Effector memory CD8-positive, alpha-beta T cell (primary cell): ENCODE measurements around the gene SPIN2B.
"Not testable (repeated sequence)": the region's sequence is repeated elsewhere in the genome, so short reads cannot be mapped to it uniquely, and the experiment has no call there.

Source experiments
- ATAC-seq: fragments of 150-1000 bp; cut with Tn5 transposase; replicated peaks from 2 replicates; pipeline ENCODE4 v1.10.0; 2021; ENCODE audit warnings: mild to moderate bottlenecking, moderate library complexity
- DNase-seq, 3 experiments: peaks; one replicate each; pipeline ENCODE4 v3.0.0; 2021
- H3K27ac Mint-ChIP-seq, 2 donors: one replicate each; pipeline ENCODE4 v1.8.0; 2022; ENCODE audit warnings: mild to moderate bottlenecking in 2 of 2, mixed read lengths in 2 of 2, moderate library complexity in 2 of 2
- H3K27me3 Mint-ChIP-seq, 2 donors: one replicate each; pipeline ENCODE4 v1.8.0; 2022; ENCODE audit warnings: mixed read lengths in 2 of 2
- H3K36me3 Mint-ChIP-seq: one replicate; pipeline ENCODE4 v1.8.0; 2022; ENCODE audit warnings: mild to moderate bottlenecking, moderate library complexity, mixed read lengths; ENCODE audit not compliant: insufficient read depth
- H3K4me1 Mint-ChIP-seq, 2 donors: one replicate each; pipeline ENCODE4 v1.8.0; 2022; ENCODE audit warnings: low read depth in 2 of 2, mixed read lengths in 2 of 2
- H3K4me3 Mint-ChIP-seq, 2 donors: one replicate each; pipeline ENCODE4 v1.8.0; 2022; ENCODE audit warnings: mild to moderate bottlenecking in 2 of 2, mixed read lengths in 2 of 2, moderate library complexity in 2 of 2
- H3K9me3 Mint-ChIP-seq, 2 donors: one replicate each; pipeline ENCODE4 v1.8.0; 2022; ENCODE audit warnings: mixed read lengths in 2 of 2

SPIN2B gene

DNA sequence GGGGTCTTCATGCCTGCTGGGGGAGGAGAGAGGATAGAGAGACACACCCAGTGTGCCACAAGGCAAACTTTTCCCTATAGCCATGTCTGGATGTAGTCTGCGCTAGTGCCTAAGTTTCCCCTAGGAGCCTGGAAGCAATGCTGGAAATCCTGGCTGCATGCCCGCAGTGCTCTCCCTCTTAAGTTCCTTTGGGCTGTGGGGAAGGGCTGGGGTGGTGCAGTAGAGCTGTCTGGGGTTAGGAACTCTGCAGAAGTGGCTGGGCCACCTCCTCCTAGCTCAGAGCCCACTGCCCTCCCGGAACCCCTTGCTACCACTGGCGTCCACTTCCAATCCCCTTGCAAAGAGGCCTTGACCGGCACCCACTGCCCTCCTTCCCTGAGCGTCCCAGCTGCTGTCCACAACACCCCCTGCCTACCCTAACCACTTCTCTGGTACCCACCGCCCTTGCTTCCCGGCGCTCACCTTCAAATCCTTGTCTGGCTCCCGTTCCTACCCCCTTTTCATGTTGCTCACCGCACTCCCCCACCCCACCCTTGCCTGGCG lies 658 bp downstream of the SPIN2B start:
- peak overlapping the region; percentile 94 to 96 for H3K27ac Mint-ChIP-seq
- not testable (repeated sequence) for ATAC-seq, DNase-seq, H3K9me3 Mint-ChIP-seq, H3K27me3 Mint-ChIP-seq, H3K4me1 Mint-ChIP-seq, H3K36me3 Mint-ChIP-seq
- peak overlapping the region; percentile 91 to 95 for H3K4me3 Mint-ChIP-seq

DNA sequence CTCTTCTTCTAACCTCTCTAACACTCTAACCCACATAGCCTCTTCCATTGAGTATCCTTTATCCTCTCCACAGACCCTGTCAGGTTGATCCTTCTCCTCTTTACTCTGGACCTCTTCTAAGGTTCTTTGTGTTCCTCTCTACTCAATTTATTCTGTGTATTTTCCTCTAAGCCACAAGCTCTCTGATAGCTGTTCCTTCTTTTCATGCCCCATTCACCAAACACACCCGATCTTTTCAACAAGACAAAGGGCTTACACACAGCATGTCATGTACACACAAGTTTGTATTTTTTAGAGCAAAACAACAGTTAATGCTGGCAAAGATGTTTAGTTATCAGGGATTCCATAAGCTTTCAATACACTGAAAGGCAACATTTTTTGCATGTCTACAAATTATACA lies 1.9 kb downstream of the SPIN2B start:
- H3K4me3 Mint-ChIP-seq = no peak overlapping the region
- no peak for DNase-seq
- peak overlapping the region in 1 of 2 donors; percentile 67 for H3K27ac Mint-ChIP-seq

DNA sequence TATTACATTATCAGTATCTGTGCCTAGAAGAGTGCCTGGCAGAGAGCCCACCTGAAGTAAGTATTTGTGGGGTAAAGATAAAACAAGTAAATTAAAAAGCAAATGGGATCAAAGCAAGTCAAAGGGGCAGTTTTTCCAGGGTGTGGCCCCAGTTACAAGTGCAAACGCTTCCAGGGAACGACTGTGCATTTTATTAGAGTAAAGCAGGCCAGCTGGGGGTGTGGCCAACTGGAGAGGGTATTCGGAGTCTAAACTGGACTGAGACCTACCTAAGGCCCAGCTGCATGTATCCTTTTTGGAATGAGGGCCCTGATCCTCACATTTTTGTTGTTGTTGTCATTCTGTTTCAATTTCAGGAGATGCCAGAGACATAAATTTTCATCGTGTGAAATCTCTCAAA lies 3.8 kb downstream of the SPIN2B start:
- not testable (repeated sequence) for H3K4me1 Mint-ChIP-seq, H3K36me3 Mint-ChIP-seq, H3K4me3 Mint-ChIP-seq, H3K27me3 Mint-ChIP-seq, DNase-seq, H3K9me3 Mint-ChIP-seq, ATAC-seq
- H3K27ac Mint-ChIP-seq = peak overlapping the region in 1 of 2 donors; percentile 44

More for the DNA sequence above, 1.9 kb downstream of the SPIN2B start:
- Mint-ChIP-seq H3K36me3 (peaks cover 7% of the 10 kb centered on the region), H3K4me1 (peaks cover 5 to 9% of the 10 kb centered on the region in 2 donors), H3K9me3 (no peaks in the 10 kb centered on the region), H3K27me3 (no peaks in the 10 kb centered on the region)
- no peak for ATAC-seq

DNA sequence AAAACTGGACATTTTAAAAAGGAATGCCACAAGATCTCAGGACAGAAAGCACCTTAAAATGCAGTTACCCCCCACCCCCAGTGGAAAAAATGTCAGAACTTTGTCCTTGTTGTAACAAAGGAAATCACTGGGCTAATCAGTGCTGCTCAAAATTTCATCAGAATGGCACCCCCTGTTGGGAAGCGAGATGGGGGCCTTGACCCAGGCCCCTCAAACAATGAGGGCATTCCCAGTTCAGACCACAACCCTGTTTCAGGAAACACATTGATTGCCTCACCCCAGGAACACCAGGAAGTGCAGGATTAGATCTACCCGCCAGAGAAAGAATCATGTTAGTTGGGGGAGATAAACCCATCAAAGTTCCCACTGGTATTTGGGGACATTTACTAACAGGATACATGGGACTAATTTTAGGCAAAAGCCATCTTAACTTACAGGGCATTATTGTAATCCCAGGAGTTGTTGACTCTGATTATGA lies 16.4 kb downstream of the SPIN2B start:
- no peak for ATAC-seq
- Mint-ChIP-seq H3K4me1 (no peaks in the 10 kb centered on the region), H3K9me3 (no peaks in the 10 kb centered on the region), H3K4me3 (no peak overlapping the region), H3K27me3 (no peaks in the 10 kb centered on the region), H3K27ac (no peak overlapping the region), H3K36me3 (no peaks in the 10 kb centered on the region)
- no peak for DNase-seq

DNA sequence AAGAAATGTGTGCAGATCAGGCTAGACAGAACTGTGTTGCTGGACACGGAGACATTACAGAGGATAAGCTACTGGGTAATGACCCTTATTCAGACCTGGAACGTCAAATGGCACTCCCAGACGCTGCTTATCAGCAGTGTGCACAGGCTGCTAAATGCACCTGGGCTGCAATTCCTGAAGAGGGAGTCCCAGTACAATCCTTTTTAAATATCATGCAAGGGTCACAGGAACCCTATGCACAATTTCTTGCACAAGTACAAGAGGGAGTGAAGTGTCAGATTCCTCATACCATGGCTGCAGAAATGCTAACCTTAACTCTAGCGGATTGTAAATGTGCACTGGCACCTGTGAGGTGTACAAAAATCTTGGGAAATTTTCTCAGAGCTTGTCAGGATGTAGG lies 16.9 kb downstream of the SPIN2B start:
- DNase-seq (no peak), ATAC-seq (no peak)
- H3K27ac Mint-ChIP-seq = no peak overlapping the region
- H3K4me3 Mint-ChIP-seq = no peak overlapping the region
- H3K36me3 Mint-ChIP-seq = no peaks in the 10 kb centered on the region
- H3K27me3 Mint-ChIP-seq = no peaks in the 10 kb centered on the region
- H3K4me1 Mint-ChIP-seq = no peaks in the 10 kb centered on the region
- no peaks in the 10 kb centered on the region for H3K9me3 Mint-ChIP-seq

- Mint-ChIP-seq H3K27ac (peak overlapping the region in 1 of 2 donors; percentile 56), H3K27me3 (no peaks in the 10 kb centered on the region), H3K4me1 (no peaks in the 10 kb centered on the region), H3K4me3 (no peak overlapping the region), H3K36me3 (no peaks in the 10 kb centered on the region), H3K9me3 (no peaks in the 10 kb centered on the region)
- ATAC-seq (no peak), DNase-seq (no peak)
Observed at GRCh38 chrX:57103489-57103888, 17.9 kb downstream of the SPIN2B start.

DNA sequence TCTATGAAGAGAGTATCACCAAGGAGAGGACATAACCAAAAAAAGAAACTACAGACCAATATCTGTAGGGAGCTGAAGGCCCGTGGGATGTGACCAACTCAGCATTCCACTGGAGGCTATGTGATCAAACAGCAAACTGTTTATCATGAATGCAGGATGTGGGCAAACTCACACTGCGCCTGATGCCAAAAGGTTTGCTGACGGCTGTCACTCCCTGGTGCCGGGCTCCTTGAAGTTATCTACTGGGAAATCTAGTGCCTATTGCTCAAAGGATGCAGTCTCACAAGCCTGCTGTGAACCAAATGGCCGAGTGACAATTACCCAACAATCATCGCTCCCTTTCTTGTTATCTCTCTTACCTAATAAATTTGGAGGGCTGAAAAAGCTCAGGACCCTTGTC lies 18.4 kb downstream of the SPIN2B start:
- not testable (repeated sequence) for DNase-seq, H3K9me3 Mint-ChIP-seq, H3K4me3 Mint-ChIP-seq, H3K27me3 Mint-ChIP-seq, H3K4me1 Mint-ChIP-seq, H3K36me3 Mint-ChIP-seq, ATAC-seq
- peak overlapping the region in 1 of 2 donors; percentile 56 for H3K27ac Mint-ChIP-seq

- Mint-ChIP-seq H3K27me3 (no peaks in the 10 kb centered on the region), H3K4me3 (no peak overlapping the region), H3K9me3 (peaks cover 0 to 2% of the 10 kb centered on the region in 2 donors), H3K4me1 (no peaks in the 10 kb centered on the region), H3K27ac (no peak overlapping the region), H3K36me3 (no peaks in the 10 kb centered on the region)
- DNase-seq (no peak), ATAC-seq (no peak)
Observed at GRCh38 chrX:57083143-57083542, 38.2 kb downstream of the SPIN2B start.

GRCh38 chrX:57074458-57074857 lies 46.9 kb downstream of the SPIN2B start:
- Mint-ChIP-seq H3K4me3 (no peak overlapping the region), H3K36me3 (no peaks in the 10 kb centered on the region), H3K27me3 (no peaks in the 10 kb centered on the region), H3K9me3 (no peaks in the 10 kb centered on the region), H3K4me1 (no peaks in the 10 kb centered on the region), H3K27ac (no peak overlapping the region)
- no peak for DNase-seq
- no peak for ATAC-seq

- ATAC-seq (no peak), DNase-seq (no peak)
- Mint-ChIP-seq H3K9me3 (no peaks in the 10 kb centered on the region), H3K4me1 (no peaks in the 10 kb centered on the region), H3K27ac (no peak overlapping the region), H3K4me3 (no peak overlapping the region), H3K36me3 (no peaks in the 10 kb centered on the region), H3K27me3 (no peaks in the 10 kb centered on the region)
Observed at GRCh38 chrX:57070185-57070984, 51.0 kb downstream of the SPIN2B start.
